HEK293 (cell line): ENCODE data around the gene CSDE1.

ENCODE experiments used
- CTCF ChIA-PET: fragments of 350-600 bp; formaldehyde crosslinking; extraction: SDS; loops from one replicate; lab custom pipeline; 2021; ENCODE audit warnings: antibody characterized with exemption; lab: Yijun Ruan, JAX
- POLR2A ChIA-PET: fragments of 300-600 bp; formaldehyde crosslinking; extraction: SDS; loops from one replicate; lab custom pipeline; 2020; ENCODE audit warnings: antibody characterized with exemption, inconsistent platforms; lab: Yijun Ruan, JAX
- H3K27ac ChIP-seq: fragments of 200-500 bp; sonication (Bioruptor generic); 2 replicates; pipeline ENCODE4 v1.5.1; 2014; ENCODE audit warnings: low read depth, low read length, control low read depth, inconsistent platforms; ENCODE audit errors: extremely low read depth
- H3K36me3 ChIP-seq, 2 experiments: fragments of 200-500 bp in 1 of 2; sonication (Bioruptor generic) in 1 of 2; 1 replicate in 1 of 2; 2 replicates in 1 of 2; pipeline ENCODE4 v1.5.1; 2014 to 2017; ENCODE audit warnings: inconsistent platforms in 2 of 2, low read length in 2 of 2; ENCODE audit not compliant: control insufficient read depth in 2 of 2, insufficient read depth in 1 of 2
- H3K4me1 ChIP-seq: fragments of 200-500 bp; sonication (Bioruptor generic); 2 replicates; pipeline ENCODE4 v1.5.1; 2014; ENCODE audit warnings: mild to moderate bottlenecking, low read length, inconsistent platforms; ENCODE audit not compliant: control insufficient read depth, insufficient read depth
- H3K4me3 ChIP-seq: 2 replicates; pipeline ENCODE4 v1.5.1; 2011; ENCODE audit warnings: low read depth, mild to moderate bottlenecking, control low read depth, low read length, moderate library complexity
- H3K9me3 ChIP-seq: fragments of 200-500 bp; sonication (Bioruptor generic); 2 replicates; pipeline ENCODE4 v1.5.1; 2014; ENCODE audit warnings: low read depth, low read length, inconsistent platforms; ENCODE audit not compliant: control insufficient read depth, insufficient read depth
- GLI2 ChIP-seq: fragments of 450-650 bp; formaldehyde crosslinking; IDR thresholded peaks from 2 replicates; pipeline ENCODE4; 2017; ENCODE audit warnings: missing biosample characterization, missing genetic modification characterization, low read depth, borderline replicate concordance
- HOXD13 ChIP-seq: sonication (generic); formaldehyde crosslinking; IDR thresholded peaks from 2 replicates; pipeline ENCODE4 v1.8.0; 2022; ENCODE audit warnings: missing genetic modification reagents, borderline replicate concordance
- KLF16 ChIP-seq: fragments of 450-650 bp; formaldehyde crosslinking; IDR thresholded peaks from 2 replicates; pipeline ENCODE4 v1.5.1; 2017; ENCODE audit warnings: missing biosample characterization, missing genetic modification characterization
- KLF7 ChIP-seq: fragments of 450-650 bp; formaldehyde crosslinking; IDR thresholded peaks from 2 replicates; pipeline ENCODE4 v1.5.1; 2016; ENCODE audit warnings: missing biosample characterization, missing genetic modification characterization, borderline replicate concordance
- MYNN ChIP-seq: fragments of 450-650 bp; formaldehyde crosslinking; IDR thresholded peaks from 2 replicates; pipeline ENCODE4 v1.5.1; 2016; ENCODE audit warnings: missing biosample characterization, missing genetic modification characterization, borderline replicate concordance
- PRDM1 ChIP-seq: fragments of 450-650 bp; formaldehyde crosslinking; IDR thresholded peaks from 2 replicates; pipeline ENCODE4; 2016; ENCODE audit warnings: missing biosample characterization, missing genetic modification characterization
- SP2 ChIP-seq: fragments of 450-650 bp; formaldehyde crosslinking; IDR thresholded peaks from 2 replicates; pipeline ENCODE4 v1.5.1; 2016; ENCODE audit warnings: missing biosample characterization, missing genetic modification characterization
- SP7 ChIP-seq: fragments of 450-650 bp; formaldehyde crosslinking; IDR thresholded peaks from 2 replicates; pipeline ENCODE4 v1.5.1; 2016; ENCODE audit warnings: missing biosample characterization, missing genetic modification characterization
- ZBTB17 ChIP-seq: fragments of 450-650 bp; formaldehyde crosslinking; IDR thresholded peaks from 2 replicates; pipeline ENCODE4 v1.5.1; 2016; ENCODE audit warnings: missing biosample characterization, missing genetic modification characterization
- ZBTB21 ChIP-seq: fragments of 450-650 bp; formaldehyde crosslinking; IDR thresholded peaks from 2 replicates; pipeline ENCODE4 v1.5.1; 2017; ENCODE audit warnings: missing biosample characterization, missing genetic modification characterization
- ZFHX2 ChIP-seq: fragments of 450-650 bp; formaldehyde crosslinking; conservative IDR thresholded peaks from 2 replicates; pipeline ENCODE4 v1.5.1; 2016; ENCODE audit warnings: missing biosample characterization, missing genetic modification characterization
- ZFP69B ChIP-seq: fragments of 450-650 bp; formaldehyde crosslinking; IDR thresholded peaks from 2 replicates; pipeline ENCODE4 v1.5.1; 2016; ENCODE audit warnings: missing biosample characterization, missing genetic modification characterization
- ZNF335 ChIP-seq: fragments of 450-650 bp; formaldehyde crosslinking; conservative IDR thresholded peaks from 2 replicates; pipeline ENCODE4 v1.5.1; 2016; ENCODE audit warnings: missing biosample characterization, missing genetic modification characterization
- ZNF548 ChIP-seq: fragments of 450-650 bp; formaldehyde crosslinking; IDR thresholded peaks from 2 replicates; pipeline ENCODE4 v1.5.1; 2016; ENCODE audit warnings: missing biosample characterization, missing genetic modification characterization
- ZNF571 ChIP-seq: fragments of 450-650 bp; formaldehyde crosslinking; IDR thresholded peaks from 2 replicates; pipeline ENCODE4 v1.5.0; 2017; ENCODE audit warnings: missing biosample characterization, missing genetic modification characterization
- ZNF654 ChIP-seq: fragments of 450-650 bp; formaldehyde crosslinking; IDR thresholded peaks from 2 replicates; pipeline ENCODE4 v1.5.1; 2016; ENCODE audit warnings: low read depth, missing biosample characterization, missing genetic modification characterization
- ZNF785 ChIP-seq: fragments of 450-650 bp; formaldehyde crosslinking; IDR thresholded peaks from 2 replicates; pipeline ENCODE4 v1.5.1; 2016; ENCODE audit warnings: missing biosample characterization, missing genetic modification characterization
- ZXDB ChIP-seq: fragments of 450-650 bp; formaldehyde crosslinking; IDR thresholded peaks from 2 replicates; pipeline ENCODE4 v1.5.1; 2016; ENCODE audit warnings: missing biosample characterization, missing genetic modification characterization
- TF ChIP-seq, protein P1 (sequence below): fragments of 450-650 bp; formaldehyde crosslinking; IDR thresholded peaks from 2 replicates; pipeline ENCODE4 v1.5.1; 2016; ENCODE audit warnings: missing biosample characterization, missing genetic modification characterization
- TF ChIP-seq, protein P2 (sequence below): fragments of 450-650 bp; formaldehyde crosslinking; IDR thresholded peaks from 2 replicates; pipeline ENCODE4 v1.5.1; 2016; ENCODE audit warnings: missing biosample characterization, missing genetic modification characterization
- TF ChIP-seq, protein P3 (sequence below): fragments of 450-650 bp; formaldehyde crosslinking; IDR thresholded peaks from 2 replicates; pipeline ENCODE4 v1.5.1; 2017; ENCODE audit warnings: missing biosample characterization, missing genetic modification characterization
- TF ChIP-seq, protein P4 (sequence below): fragments of 450-650 bp; formaldehyde crosslinking; conservative IDR thresholded peaks from 2 replicates; pipeline ENCODE4 v1.5.1; 2016; ENCODE audit warnings: low read depth, missing biosample characterization, missing genetic modification characterization
- TF ChIP-seq, protein P5 (sequence below): fragments of 450-650 bp; formaldehyde crosslinking; IDR thresholded peaks from 2 replicates; pipeline ENCODE4 v1.5.1; 2016; ENCODE audit warnings: missing biosample characterization, missing genetic modification characterization
- TF ChIP-seq, protein P6 (sequence below): fragments of 450-650 bp; formaldehyde crosslinking; IDR thresholded peaks from 2 replicates; pipeline ENCODE4 v1.5.1; 2016; ENCODE audit warnings: missing biosample characterization, missing genetic modification characterization

The CSDE1 gene

DNA sequence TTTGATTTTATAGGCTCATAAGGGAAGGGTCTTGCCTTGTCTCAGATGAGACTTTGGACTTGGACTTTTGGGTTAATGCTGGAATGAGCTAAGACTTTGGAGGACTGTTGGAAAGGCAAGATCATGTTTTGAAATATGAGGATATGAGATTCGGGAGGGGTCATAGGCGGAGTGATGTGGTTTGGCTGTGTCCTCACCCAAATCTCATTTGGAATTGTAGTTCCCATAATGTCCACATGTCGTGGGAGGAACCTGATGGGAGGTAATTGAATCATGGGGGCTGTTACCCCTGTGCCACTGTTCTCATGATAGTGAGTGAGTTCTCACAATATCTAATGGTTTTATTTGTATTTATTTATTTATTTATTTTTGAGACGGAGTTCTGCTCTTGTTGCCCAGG lies 6.9 kb upstream of the CSDE1 start (continued):
- TF ChIP-seq, protein P1, sequence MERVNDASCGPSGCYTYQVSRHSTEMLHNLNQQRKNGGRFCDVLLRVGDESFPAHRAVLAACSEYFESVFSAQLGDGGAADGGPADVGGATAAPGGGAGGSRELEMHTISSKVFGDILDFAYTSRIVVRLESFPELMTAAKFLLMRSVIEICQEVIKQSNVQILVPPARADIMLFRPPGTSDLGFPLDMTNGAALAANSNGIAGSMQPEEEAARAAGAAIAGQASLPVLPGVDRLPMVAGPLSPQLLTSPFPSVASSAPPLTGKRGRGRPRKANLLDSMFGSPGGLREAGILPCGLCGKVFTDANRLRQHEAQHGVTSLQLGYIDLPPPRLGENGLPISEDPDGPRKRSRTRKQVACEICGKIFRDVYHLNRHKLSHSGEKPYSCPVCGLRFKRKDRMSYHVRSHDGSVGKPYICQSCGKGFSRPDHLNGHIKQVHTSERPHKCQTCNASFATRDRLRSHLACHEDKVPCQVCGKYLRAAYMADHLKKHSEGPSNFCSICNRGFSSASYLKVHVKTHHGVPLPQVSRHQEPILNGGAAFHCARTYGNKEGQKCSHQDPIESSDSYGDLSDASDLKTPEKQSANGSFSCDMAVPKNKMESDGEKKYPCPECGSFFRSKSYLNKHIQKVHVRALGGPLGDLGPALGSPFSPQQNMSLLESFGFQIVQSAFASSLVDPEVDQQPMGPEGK (tag by site-specific recombination): no peak
- no peak for TF ChIP-seq ZNF571
- TF ChIP-seq, protein P2, sequence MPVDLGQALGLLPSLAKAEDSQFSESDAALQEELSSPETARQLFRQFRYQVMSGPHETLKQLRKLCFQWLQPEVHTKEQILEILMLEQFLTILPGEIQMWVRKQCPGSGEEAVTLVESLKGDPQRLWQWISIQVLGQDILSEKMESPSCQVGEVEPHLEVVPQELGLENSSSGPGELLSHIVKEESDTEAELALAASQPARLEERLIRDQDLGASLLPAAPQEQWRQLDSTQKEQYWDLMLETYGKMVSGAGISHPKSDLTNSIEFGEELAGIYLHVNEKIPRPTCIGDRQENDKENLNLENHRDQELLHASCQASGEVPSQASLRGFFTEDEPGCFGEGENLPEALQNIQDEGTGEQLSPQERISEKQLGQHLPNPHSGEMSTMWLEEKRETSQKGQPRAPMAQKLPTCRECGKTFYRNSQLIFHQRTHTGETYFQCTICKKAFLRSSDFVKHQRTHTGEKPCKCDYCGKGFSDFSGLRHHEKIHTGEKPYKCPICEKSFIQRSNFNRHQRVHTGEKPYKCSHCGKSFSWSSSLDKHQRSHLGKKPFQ (tag by site-specific recombination): no peak

DNA sequence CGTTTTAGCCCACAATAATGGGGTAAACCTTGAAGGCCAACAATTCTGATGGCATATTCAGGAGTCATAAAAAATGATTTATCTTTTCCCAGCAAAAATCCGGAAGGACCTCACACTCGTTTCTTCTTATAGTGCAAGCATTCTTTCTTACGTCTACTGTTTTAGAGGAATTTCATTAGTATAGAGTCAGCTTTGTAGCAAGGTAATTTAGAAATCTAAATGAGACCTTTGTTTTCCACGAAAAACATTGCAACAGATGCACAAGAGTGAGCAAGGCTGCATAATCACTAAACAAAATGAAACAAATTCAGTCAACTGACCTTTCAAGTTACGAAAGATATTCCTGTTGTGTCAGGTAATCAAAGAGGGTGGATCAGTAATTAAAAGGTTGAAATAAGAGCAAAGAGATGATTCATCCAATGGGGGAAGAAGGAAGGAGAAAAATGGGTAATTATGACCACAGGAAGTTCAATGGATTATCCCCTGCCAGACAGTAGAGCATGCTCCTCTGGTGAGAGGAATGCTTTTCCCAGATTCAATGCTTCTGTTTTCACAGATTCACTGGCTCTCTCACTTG lies 560 bp upstream of the CSDE1 start:
- TF ChIP-seq SP2 (tag by site-specific recombination) (no peak), ZFHX2 (tag by site-specific recombination) (no peak), ZNF548 (tag by site-specific recombination) (no peak), ZBTB17 (peak; percentile 23; the same call in 1 of the 2 replicates), SP7 (tag by site-specific recombination) (peak; percentile 43; the same call in 1 of the 2 replicates), HOXD13 (CRISPR knock-in tag) (no peak), ZNF335 (no peak; the same call in 1 of the 2 replicates), MYNN (no peak), KLF16 (tag by site-specific recombination) (no peak), ZNF785 (tag by site-specific recombination) (no peak), PRDM1 (tag by site-specific recombination) (0 out of 2 replicates have a peak, but pooled peaks have one; percentile 19), KLF7 (tag by site-specific recombination) (no peak), ZXDB (tag by site-specific recombination) (no peak), ZFP69B (tag by site-specific recombination) (no peak), GLI2 (tag by site-specific recombination) (no peak), ZNF654 (tag by site-specific recombination) (no peak), ZBTB21 (tag by site-specific recombination) (no peak)
- TF ChIP-seq, protein P3, sequence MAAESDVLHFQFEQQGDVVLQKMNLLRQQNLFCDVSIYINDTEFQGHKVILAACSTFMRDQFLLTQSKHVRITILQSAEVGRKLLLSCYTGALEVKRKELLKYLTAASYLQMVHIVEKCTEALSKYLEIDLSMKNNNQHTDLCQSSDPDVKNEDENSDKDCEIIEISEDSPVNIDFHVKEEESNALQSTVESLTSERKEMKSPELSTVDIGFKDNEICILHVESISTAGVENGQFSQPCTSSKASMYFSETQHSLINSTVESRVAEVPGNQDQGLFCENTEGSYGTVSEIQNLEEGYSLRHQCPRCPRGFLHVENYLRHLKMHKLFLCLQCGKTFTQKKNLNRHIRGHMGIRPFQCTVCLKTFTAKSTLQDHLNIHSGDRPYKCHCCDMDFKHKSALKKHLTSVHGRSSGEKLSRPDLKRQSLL (tag by site-specific recombination): no peak
- TF ChIP-seq, protein P4, sequence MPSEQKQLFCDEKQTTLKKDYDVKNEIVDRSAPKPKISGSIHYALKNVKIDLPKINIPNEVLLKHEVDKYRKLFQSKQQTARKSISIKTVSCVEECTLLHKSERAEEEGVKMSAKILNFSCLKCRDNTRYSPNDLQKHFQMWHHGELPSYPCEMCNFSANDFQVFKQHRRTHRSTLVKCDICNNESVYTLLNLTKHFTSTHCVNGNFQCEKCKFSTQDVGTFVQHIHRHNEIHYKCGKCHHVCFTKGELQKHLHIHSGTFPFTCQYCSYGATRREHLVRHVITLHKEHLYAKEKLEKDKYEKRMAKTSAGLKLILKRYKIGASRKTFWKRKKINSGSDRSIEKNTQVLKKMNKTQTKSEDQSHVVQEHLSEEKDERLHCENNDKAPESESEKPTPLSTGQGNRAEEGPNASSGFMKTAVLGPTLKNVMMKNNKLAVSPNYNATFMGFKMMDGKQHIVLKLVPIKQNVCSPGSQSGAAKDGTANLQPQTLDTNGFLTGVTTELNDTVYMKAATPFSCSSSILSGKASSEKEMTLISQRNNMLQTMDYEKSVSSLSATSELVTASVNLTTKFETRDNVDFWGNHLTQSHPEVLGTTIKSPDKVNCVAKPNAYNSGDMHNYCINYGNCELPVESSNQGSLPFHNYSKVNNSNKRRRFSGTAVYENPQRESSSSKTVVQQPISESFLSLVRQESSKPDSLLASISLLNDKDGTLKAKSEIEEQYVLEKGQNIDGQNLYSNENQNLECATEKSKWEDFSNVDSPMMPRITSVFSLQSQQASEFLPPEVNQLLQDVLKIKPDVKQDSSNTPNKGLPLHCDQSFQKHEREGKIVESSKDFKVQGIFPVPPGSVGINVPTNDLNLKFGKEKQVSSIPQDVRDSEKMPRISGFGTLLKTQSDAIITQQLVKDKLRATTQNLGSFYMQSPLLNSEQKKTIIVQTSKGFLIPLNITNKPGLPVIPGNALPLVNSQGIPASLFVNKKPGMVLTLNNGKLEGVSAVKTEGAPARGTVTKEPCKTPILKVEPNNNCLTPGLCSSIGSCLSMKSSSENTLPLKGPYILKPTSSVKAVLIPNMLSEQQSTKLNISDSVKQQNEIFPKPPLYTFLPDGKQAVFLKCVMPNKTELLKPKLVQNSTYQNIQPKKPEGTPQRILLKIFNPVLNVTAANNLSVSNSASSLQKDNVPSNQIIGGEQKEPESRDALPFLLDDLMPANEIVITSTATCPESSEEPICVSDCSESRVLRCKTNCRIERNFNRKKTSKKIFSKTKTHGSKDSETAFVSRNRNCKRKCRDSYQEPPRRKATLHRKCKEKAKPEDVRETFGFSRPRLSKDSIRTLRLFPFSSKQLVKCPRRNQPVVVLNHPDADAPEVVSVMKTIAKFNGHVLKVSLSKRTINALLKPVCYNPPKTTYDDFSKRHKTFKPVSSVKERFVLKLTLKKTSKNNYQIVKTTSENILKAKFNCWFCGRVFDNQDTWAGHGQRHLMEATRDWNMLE: peak; percentile 12; the same call in 1 of the 2 replicates
- TF ChIP-seq, protein P5, sequence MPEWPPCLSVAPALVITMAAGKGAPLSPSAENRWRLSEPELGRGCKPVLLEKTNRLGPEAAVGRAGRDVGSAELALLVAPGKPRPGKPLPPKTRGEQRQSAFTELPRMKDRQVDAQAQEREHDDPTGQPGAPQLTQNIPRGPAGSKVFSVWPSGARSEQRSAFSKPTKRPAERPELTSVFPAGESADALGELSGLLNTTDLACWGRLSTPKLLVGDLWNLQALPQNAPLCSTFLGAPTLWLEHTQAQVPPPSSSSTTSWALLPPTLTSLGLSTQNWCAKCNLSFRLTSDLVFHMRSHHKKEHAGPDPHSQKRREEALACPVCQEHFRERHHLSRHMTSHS (tag by site-specific recombination): no peak
- TF ChIP-seq, protein P6, sequence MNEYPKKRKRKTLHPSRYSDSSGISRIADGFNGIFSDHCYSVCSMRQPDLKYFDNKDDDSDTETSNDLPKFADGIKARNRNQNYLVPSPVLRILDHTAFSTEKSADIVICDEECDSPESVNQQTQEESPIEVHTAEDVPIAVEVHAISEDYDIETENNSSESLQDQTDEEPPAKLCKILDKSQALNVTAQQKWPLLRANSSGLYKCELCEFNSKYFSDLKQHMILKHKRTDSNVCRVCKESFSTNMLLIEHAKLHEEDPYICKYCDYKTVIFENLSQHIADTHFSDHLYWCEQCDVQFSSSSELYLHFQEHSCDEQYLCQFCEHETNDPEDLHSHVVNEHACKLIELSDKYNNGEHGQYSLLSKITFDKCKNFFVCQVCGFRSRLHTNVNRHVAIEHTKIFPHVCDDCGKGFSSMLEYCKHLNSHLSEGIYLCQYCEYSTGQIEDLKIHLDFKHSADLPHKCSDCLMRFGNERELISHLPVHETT (tag by site-specific recombination): no peak
- TF ChIP-seq, all 188 proteins: peak for 4
- H3K27ac ChIP-seq: peak overlapping the region; percentile 19; the same call in 1 of the 2 replicates
- CTCF ChIA-PET: interaction anchor here (1.1 kb wide), 1 partner anchor 20 kb away, joined by 3 read pairs; no protein-coding TSS in a partner anchor

More for the DNA sequence above, 560 bp upstream of the CSDE1 start:
- Histone ChIP-seq H3K4me3 (peak overlapping the region; percentile 26; the same call in 1 of the 2 replicates), H3K9me3 (no peaks in the 10 kb centered on the region), H3K4me1 (no peaks in the 10 kb centered on the region), H3K36me3 (peaks cover 0 to 10% of the 10 kb centered on the region in 2 experiments; a peak in 1 of 3 replicates)
- POLR2A ChIA-PET: interaction anchor here (1.1 kb wide), 1 partner anchor 20 kb away, joined by 3 read pairs; no protein-coding TSS in a partner anchor
